Left renal cortex interstitium (tissue), 4 donors: ENCODE data around the gene STK35. TPM values are rescaled to one million over a fixed set of nuclear protein-coding genes. Genes with fewer than 3 reads are reported as not detected.
A peak's percentile ranks its signal among the peaks of the same experiment; 100 is the strongest.
"Not testable (repeated sequence)": the region's sequence is repeated elsewhere in the genome, so short reads cannot be mapped to it uniquely, and the experiment has no call there.

Experiments
- DNase-seq, 4 donors: peaks; one replicate each; pipeline ENCODE4 v3.0.0-alpha.2; 2013; ENCODE audit warnings: low read depth in 4 of 4, low spot score in 2 of 4, missing footprints in 1 of 4
- polyA plus RNA-seq, 4 donors: library from polyadenylated mRNA; unstranded; fragments of 120-200 nt; gene quantifications; one replicate each; pipeline ENCODE4 v1.2.1, GENCODE V29; 2013; ENCODE audit not compliant: insufficient read length in 4 of 4

The STK35 gene
- polyA plus RNA-seq, 4 donors: 15.3 to 21.1 (median 17.0) TPM

DNA sequence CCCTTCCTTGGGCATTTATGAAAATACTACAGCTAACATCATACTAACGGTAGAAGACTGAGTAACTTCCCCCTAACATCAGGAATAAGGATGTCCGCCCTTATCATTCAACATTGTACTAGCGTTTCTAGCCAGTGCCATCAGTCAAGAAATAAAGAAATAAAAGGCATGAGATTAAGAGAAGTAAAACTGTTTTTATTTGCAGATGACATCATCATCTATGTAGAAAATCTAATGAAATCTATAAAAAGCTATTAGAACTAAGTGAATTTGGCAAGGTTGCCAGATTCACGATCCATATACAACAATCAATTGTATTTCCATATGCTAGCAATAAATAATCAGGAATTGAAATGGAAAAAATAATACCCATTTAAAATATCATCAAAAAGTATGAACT lies 54.6 kb downstream of the STK35 start:
- no peak for DNase-seq

DNA sequence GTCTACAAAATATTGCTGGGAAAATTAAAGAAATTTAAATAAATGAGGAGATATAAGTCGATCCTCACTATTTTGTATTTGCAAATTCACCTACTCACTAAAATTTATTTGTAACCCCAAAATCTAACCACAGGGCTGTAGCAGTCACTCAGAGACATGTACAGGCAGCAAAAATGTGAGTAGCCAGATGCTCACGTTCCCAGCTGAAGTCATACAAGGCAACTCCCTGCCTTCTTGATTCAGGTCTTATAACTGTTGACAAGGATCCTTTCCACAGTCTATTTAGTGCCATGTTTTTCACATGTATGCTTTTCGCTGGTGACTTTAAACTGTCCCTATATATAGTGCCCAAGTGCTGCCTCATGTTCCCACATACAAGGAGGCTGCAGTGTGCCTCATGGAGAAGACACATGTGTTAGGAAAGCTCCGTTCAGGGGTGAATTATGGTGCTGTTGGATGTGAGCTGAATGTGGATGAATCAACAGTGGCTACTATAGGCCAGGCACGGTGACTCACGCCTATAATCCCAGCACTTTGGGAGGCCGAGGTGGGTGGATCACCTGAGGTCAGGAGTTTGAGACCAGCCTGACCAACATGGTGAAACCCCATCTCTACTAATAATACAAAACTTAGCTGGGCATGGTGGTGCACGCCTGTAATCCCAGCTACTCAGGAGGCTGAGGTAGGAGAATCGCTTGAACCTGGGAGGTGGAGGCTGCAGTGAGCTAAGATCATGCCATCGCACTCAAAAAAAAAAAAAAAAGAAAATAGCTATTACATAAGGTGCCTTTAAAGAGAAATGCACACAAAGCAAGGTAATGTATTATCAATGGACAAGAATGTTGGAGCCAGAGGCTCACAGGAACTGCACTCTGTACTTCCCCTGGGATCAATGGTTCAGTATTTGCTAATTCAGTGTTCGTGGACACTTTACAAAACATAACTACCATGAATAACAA lies 55.3 kb downstream of the STK35 start:
- no peak for DNase-seq

DNA sequence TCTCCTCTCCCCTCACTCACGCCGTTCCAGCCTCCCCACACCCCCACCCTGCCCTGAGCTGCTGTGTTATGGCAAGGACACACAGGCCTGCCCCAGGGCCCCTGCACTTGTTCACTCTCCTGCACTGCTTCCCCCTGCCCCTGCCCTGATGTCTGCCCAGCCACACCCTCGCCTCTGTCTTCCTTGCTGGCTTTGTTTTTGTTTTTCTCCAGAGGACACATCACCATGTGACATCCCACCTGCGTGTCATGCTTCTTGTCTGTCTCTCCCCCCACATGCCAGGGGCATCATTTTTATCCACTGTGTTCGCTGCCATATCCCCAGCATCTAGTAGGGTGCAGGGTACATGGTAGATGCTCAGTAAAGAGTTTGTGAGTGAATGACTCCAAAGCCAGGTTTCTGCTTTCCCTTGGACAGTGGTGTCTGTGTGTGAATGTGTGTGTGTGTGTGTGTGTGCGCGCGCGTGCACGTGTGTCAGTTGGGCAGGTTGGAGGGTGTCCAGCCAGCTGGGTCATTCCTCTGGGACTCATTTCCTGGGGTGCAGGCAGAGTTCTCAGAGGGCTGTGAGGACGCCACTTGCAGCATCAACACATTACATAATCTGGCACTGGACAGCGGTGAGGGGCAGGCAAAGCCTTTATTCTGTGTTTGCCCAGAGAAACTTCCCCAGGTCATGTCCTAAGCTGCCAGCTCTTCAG lies 60.6 kb downstream of the STK35 start:
- no peak for DNase-seq

- no peak for DNase-seq
Observed at GRCh38 chr20:2162823-2163166, 61.2 kb downstream of the STK35 start.

DNA sequence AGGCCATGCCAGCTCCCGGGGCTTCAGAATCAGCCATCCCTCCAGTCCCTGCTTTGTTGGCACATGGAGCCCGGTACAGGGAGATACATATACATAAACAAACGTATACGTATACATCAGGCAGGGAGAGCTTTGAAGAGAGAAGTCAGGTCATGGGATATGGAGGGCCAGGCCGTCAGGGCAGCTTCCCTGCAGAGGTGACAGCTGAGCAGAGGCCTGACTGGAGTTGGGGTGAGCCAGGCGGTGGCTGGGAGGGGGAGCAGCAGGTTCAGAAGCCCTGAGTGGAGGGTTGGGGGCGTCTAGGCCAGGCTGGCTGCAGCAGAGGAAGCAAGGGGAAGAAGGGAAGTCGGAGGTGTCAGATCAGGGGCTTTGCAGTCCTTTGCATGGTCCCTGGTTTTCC lies 61.7 kb downstream of the STK35 start:
- no peak for DNase-seq

DNA sequence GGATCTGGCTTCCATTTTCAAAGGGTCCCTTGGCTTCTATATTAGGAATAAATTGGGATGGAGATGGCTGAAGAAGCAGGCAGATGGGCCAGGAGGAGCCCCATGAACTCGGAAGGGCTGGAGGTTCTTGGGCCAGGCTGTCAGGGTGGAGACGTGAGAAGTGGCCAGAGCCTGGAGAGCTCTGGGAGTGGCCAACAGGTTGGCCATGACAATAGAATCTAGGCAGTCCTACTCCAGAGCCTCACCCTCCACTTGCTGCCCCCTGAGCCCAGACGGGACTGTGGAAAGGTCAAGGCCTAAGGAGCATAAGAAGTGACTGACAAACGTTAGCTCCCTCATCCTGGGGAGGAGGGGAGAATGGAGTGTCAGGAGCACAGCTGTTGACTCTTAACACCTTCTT lies 62.1 kb downstream of the STK35 start:
- no peak for DNase-seq

GRCh38 chr20:2164421-2164820 lies 62.8 kb downstream of the STK35 start:
- DNase-seq: no peak

GRCh38 chr20:2164966-2165365 lies 63.3 kb downstream of the STK35 start:
- peak in 1 of 4 donors; percentile 16 for DNase-seq

- DNase-seq: no peak
Observed at GRCh38 chr20:2165871-2166270, 64.2 kb downstream of the STK35 start.

DNA sequence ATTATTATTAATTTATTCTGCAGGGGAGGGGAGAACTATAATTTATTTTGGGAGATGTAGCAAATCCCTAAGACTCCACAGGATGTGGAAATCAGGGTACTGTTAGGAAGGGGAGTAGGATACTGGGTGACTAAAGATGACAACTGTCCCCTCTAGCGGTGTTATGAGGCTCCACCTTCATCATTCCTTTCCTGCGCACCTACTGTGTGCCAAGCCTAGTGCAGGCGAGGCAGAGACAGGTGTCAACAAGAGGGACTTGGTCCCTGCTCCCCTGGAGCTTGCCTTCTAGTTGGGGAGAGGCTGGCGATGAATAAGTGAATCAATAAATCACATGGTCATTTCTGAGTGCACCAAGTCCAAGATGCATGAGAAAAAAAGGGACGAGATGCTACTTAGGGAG lies 65.5 kb downstream of the STK35 start:
- no peak for DNase-seq

DNA sequence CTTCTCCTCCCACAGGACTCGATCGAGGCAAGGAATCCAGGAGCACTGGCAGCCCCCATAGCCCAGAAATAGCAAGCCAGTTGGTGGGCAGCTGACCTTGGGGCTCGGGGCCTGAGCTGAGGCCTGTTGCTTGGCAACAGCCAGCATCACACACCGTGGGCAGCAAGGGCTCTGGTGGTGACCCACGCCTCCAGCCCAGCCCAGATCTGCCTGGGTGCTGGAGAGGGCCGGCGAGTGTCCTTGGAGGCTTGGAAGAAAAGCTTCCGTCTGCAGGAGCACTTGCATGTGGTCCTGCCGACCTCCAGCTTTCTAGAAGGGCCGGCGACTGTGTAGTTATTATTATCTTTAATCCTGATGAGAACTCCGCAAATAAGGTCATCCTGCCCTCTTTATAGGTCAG lies 67.3 kb downstream of the STK35 start:
- DNase-seq: no peak

DNA sequence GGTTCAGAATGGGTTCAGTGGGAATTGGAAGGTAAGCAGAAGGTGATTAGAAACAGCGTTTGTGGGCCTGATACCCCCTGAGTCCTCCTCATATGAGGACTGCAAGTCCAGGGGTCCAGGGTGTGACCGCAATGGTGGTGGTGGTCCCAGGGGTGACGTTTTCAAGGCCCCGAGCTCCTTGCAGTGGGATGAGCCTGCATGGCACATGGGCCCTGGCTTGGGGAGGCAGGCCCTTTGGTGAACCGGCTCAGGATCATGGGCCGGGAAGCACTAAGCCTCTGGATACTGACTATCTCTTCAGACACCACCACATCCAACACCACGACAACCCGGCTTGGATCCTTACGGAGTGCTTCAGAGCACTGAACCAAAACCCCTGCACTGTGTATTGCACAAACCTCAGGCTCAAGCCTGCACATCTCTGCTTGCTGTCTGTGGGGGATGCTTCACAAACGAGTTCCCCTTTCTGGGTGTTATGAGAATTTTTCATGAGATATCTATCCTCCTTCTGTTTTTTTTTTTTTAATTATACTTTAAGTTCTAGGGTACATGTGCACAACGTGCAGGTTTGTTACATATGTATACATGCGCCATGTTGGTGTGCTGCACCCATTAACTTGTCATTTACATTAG lies 67.9 kb downstream of the STK35 start:
- DNase-seq: no peak

DNA sequence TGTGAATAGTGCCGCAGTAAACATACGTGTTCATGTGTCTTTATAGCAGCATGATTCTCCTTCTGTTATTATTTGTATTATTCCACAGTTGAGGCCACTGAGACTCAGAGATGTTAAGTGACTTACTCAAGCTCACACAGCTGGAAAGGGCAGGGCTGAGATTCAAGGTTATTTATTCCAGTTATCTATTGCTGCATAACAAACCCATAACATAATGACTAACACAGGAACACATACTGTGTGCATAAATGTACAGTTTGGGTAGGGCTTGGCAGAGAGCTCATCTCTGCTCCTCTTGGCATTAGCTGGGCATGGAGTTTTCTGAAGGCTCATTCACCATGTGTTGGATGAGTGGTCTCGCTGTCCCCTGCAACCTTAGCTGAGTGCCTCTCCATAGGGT lies 68.8 kb downstream of the STK35 start:
- DNase-seq: no peak

DNA sequence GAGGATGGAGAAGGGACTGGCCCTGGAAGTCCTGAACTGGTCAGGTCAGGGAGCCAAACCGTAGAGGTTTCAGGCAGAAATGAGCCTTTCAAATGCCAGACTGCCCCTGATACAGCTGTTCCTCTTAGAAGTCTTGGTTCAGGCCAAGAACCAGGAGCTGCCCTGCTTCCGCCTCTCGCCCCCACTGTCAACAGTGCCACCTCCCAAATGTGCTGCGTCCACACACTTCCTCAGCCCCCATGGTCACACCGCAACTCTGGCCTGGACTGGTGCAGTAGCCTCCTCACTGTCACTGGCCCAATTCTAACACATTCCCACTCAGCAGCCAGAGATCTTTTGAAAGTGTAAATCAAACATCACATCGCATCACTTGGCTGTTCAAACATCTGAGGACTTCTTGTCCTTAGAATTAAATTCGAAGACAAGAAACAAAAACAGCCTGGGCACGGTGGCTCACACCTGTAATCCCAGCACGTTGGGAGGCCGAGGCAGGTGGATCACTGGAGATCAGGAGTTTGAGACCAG lies 69.7 kb downstream of the STK35 start:
- no peak for DNase-seq

DNA sequence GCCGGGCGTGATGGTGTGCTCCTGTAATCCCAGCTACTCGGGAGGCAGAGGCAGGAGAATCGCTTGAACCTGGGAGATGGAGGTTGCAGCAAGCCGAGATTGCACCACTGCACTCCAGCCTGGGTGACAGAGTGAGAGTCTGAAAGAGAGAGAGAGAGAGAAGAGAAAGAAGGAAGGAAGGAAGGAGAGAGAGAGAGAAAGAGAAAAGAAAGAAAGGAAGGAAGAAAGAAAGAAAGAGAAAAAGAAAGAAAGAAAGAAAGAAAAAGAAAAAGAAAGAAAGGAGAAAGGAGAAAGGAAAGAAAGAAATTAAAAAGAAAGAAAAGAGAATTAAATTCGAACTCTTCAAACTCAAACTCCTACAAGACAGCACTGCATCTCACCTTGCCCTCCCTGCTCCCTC lies 70.2 kb downstream of the STK35 start:
- not testable (repeated sequence) for DNase-seq

DNA sequence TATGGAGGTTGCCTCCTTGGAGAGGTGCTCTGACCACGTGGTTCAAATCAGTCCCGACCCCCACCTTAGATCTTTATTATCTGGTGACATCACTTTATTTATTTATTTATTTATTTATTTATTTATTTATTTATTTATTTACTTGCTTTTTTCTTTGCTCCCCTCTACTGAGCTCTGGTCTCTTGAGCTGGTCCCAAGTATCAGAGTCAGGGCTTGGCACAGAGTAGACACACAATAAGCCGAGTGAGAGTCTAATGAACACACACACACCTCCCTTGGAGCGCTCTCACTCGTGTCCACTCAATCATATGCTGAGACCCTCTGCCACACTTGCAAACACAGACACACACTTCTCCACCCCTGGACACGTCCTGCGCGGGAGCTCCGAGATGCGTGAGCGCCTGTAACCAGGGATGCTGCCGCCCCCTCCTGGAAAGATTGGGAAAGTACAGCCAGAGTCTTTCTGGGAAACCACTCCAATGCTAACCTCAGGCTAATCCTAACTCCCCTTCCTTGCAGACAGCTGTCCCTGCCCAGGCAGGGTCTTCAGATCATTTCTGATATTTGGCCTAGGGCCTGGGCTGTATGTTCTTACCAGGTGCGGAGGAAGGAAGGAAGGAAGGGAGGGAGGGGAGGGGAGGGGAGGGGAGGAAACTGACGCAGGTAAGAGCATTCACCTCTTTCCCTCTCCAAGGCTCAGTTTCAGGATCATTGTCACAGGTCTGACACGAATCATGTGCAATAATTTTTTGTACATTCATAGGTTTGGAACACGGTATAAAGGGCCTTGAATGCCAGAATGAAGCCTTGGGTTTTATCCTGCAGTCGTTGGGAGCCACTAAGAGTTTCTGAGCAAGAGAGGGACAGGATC lies 70.9 kb downstream of the STK35 start:
- peak in 3 of 4 donors; percentile 31 to 60 (median 51) for DNase-seq

GRCh38 chr20:2173186-2173585 lies 71.6 kb downstream of the STK35 start:
- no peak for DNase-seq

DNA sequence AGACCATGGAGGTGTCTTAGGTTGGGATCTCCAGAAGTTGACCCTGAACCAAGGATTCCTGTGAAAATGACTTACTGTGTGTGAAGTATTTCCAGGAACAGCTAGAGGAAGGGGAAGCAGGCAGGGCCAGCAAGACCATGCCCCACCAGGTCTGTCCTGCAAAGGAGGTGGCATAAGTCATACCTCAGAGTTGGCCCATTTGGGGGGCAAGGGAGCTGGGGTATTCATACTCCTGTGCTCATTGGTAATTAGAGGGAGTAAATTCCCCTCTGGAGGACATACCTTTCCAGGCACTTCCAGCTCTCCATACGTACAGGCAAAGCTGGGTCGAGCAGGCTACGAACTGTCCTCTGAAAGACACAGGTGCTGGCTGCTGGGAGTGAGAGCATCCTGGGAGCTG lies 72.4 kb downstream of the STK35 start:
- no peak for DNase-seq

GRCh38 chr20:2176946-2177345 lies 75.3 kb downstream of the STK35 start:
- no peak for DNase-seq
